ENCODE measurements around the gene LGALS3. TPM values are rescaled to one million over a fixed set of nuclear protein-coding genes. Genes with fewer than 3 reads are reported as not detected.
A peak's percentile ranks its signal among the peaks of the same experiment; 100 is the strongest.

LGALS3 gene
- total RNA-seq, 1 experiment from 2014 or later, result 317 TPM

- ChIA-PET POLR2A (ENCODE audit: unreplicated experiment) (no interaction called here), CTCF (no interaction called here)
- no peak overlapping the region for H3K4me3 ChIP-seq (ENCODE audit: low read length)
- no peak overlapping the region for H2AFZ ChIP-seq (ENCODE audit: low read length)
- ATAC-seq, result no peak
- H3K9me3 ChIP-seq (ENCODE audit: low read length), result no peaks in the 10 kb centered on the region
- no peak overlapping the region for H3K27ac ChIP-seq (ENCODE audit: low read length)
- no peaks in the 10 kb centered on the region for H3K4me1 ChIP-seq (ENCODE audit: insufficient read depth, low read length)
- TF ChIP-seq, protein P1, sequence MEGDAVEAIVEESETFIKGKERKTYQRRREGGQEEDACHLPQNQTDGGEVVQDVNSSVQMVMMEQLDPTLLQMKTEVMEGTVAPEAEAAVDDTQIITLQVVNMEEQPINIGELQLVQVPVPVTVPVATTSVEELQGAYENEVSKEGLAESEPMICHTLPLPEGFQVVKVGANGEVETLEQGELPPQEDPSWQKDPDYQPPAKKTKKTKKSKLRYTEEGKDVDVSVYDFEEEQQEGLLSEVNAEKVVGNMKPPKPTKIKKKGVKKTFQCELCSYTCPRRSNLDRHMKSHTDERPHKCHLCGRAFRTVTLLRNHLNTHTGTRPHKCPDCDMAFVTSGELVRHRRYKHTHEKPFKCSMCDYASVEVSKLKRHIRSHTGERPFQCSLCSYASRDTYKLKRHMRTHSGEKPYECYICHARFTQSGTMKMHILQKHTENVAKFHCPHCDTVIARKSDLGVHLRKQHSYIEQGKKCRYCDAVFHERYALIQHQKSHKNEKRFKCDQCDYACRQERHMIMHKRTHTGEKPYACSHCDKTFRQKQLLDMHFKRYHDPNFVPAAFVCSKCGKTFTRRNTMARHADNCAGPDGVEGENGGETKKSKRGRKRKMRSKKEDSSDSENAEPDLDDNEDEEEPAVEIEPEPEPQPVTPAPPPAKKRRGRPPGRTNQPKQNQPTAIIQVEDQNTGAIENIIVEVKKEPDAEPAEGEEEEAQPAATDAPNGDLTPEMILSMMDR (conservative IDR thresholded peaks at IDR 0.05; ENCODE audit: low read depth, low read length), result no peak
- no peak for TF ChIP-seq EZH2 (IDR thresholded peaks at IDR 0.05; ENCODE audit: low read length, unreplicated experiment)
- no peak for TF ChIP-seq EZH2phosphoT487 (IDR thresholded peaks at IDR 0.05; ENCODE audit: borderline replicate concordance, low read length)
- no peak overlapping the region for H3K9ac ChIP-seq (ENCODE audit: low read length)
- H3K4me2 ChIP-seq (ENCODE audit: low read length), result no peak overlapping the region
- peaks cover 8% of the 10 kb centered on the region for H3K79me2 ChIP-seq (ENCODE audit: low read length)
- H3K36me3 ChIP-seq (ENCODE audit: low read depth, low read length), result peaks cover 80% of the 10 kb centered on the region
- peaks cover 4% of the 10 kb centered on the region for H3F3A ChIP-seq (ENCODE audit: low read length, unreplicated experiment)
- H3K27me3 ChIP-seq (ENCODE audit: low read length), result no peaks in the 10 kb centered on the region
- no peaks in the 10 kb centered on the region for H3K9me2 ChIP-seq (replicated peaks; ENCODE audit: low read length)
- H4K20me1 ChIP-seq (ENCODE audit: low read length), result peaks cover 9% of the 10 kb centered on the region; the same call in 1 of the 2 replicates
- BruUV-seq (replicated peaks), result no TSS peak
- intact Hi-C loops (cut with micrococcal nuclease), result no loop called here
- DNase-seq, result no peak
Observed at GRCh38 chr14:55180006-55180405, 51.0 kb downstream of the LGALS3 start.

DNA sequence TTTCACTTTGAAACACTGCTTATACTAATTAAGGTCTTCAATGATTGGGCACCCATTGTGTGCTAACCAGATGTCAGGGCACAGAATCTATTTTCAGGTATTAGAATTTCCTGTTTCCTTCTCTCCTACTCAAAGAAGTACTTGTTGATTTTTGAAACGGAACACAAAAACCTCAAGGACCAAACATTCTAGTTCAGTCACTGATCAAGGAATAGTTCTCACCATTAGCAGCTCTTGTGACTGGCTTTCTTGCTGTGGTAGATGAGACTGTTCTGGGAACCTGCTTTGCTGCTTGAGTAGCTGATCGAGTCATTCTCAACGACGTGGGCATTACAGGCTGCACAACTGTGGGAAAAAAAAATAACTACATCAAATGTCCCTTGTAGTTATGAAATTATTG is 51.4 kb downstream of the LGALS3 start:
- intact Hi-C loops (cut with micrococcal nuclease), result no loop called here
- POLR2A ChIA-PET (ENCODE audit: unreplicated experiment), result no interaction called here
- Histone ChIP-seq H3K79me2 (ENCODE audit: low read length) (peaks cover 9% of the 10 kb centered on the region), H3K9me2 (replicated peaks; ENCODE audit: low read length) (no peaks in the 10 kb centered on the region), H3K9ac (ENCODE audit: low read length) (no peak overlapping the region), H3K4me1 (ENCODE audit: insufficient read depth, low read length) (no peaks in the 10 kb centered on the region), H3K27me3 (ENCODE audit: low read length) (no peaks in the 10 kb centered on the region), H3K4me3 (ENCODE audit: low read length) (no peak overlapping the region), H2AFZ (ENCODE audit: low read length) (no peak overlapping the region), H3K27ac (ENCODE audit: low read length) (no peak overlapping the region), H3F3A (ENCODE audit: low read length, unreplicated experiment) (peaks cover 2% of the 10 kb centered on the region), H3K9me3 (ENCODE audit: low read length) (no peaks in the 10 kb centered on the region), H3K36me3 (ENCODE audit: low read depth, low read length) (peaks cover 76% of the 10 kb centered on the region), H3K4me2 (ENCODE audit: low read length) (no peak overlapping the region), H4K20me1 (ENCODE audit: low read length) (peaks cover 9% of the 10 kb centered on the region; the same call in 1 of the 2 replicates)
- DNase-seq (no peak), ATAC-seq (no peak)
- CTCF ChIA-PET, result no interaction called here
- no TSS peak for BruUV-seq (replicated peaks)
- TF ChIP-seq, protein P1 (conservative IDR thresholded peaks at IDR 0.05; ENCODE audit: low read depth, low read length), result no peak
- TF ChIP-seq EZH2phosphoT487 (IDR thresholded peaks at IDR 0.05; ENCODE audit: borderline replicate concordance, low read length) (no peak), EZH2 (IDR thresholded peaks at IDR 0.05; ENCODE audit: low read length, unreplicated experiment) (no peak)

DNA sequence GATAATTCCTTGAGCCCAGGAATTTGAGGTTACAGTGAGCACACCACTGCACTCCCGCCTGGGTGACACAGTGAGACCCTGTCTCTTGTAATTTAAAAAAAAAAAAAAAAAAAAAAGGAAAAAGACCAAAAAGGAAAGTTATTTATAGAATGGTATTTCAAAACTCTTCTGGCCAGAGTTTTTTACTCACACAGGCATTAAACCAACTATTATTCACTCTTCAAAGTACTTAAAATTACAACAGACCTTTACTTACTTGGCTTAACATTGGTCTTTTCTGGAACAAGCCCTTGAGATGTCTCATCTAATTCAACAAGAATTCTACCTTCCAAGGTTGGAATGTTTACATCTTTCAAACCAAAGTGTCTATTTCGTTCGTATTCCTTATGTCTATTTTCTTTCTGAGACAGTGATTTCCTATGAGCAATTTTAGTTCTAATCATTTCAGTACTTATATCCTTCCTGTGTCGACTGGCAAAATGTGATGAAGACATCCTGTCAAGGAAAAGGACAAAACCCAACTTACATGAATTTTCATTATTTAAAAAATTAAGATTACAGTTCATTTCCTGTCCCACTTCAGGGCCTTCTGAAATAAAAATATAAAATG is 59.7 kb downstream of the LGALS3 start:
- Histone ChIP-seq H3K79me2 (ENCODE audit: low read length) (peaks cover 63% of the 10 kb centered on the region), H3K27me3 (ENCODE audit: low read length) (no peaks in the 10 kb centered on the region), H3K9ac (ENCODE audit: low read length) (no peak overlapping the region), H3K4me1 (ENCODE audit: insufficient read depth, low read length) (peaks cover 16% of the 10 kb centered on the region), H2AFZ (ENCODE audit: low read length) (no peak overlapping the region), H3K4me3 (ENCODE audit: low read length) (peak overlapping the region; percentile 73), H3K36me3 (ENCODE audit: low read depth, low read length) (peaks cover 25% of the 10 kb centered on the region; the same call in 1 of the 2 replicates), H3K27ac (ENCODE audit: low read length) (no peak overlapping the region), H3K9me3 (ENCODE audit: low read length) (no peaks in the 10 kb centered on the region), H3K4me2 (ENCODE audit: low read length) (peak overlapping the region; percentile 85), H3F3A (ENCODE audit: low read length, unreplicated experiment) (no peaks in the 10 kb centered on the region), H4K20me1 (ENCODE audit: low read length) (peaks cover 17% of the 10 kb centered on the region; the same call in 1 of the 2 replicates), H3K9me2 (replicated peaks; ENCODE audit: low read length) (no peaks in the 10 kb centered on the region)
- ATAC-seq (no peak), DNase-seq (no peak)
- BruUV-seq (replicated peaks), result no TSS peak
- intact Hi-C loops (cut with micrococcal nuclease), result no loop called here
- CTCF ChIA-PET, result interaction anchor here (0.7 kb wide), 1 partner anchor 250 kb away, joined by 9 read pairs; no protein-coding TSS in a partner anchor
- POLR2A ChIA-PET (ENCODE audit: unreplicated experiment), result no interaction called here
- TF ChIP-seq, protein P1 (conservative IDR thresholded peaks at IDR 0.05; ENCODE audit: low read depth, low read length), result no peak
- TF ChIP-seq EZH2 (IDR thresholded peaks at IDR 0.05; ENCODE audit: low read length, unreplicated experiment), result no peak
- no peak for TF ChIP-seq EZH2phosphoT487 (IDR thresholded peaks at IDR 0.05; ENCODE audit: borderline replicate concordance, low read length)

All from PC-3 (cell line).